Measurements from ENCODE around the gene EFCAB6.

DNA sequence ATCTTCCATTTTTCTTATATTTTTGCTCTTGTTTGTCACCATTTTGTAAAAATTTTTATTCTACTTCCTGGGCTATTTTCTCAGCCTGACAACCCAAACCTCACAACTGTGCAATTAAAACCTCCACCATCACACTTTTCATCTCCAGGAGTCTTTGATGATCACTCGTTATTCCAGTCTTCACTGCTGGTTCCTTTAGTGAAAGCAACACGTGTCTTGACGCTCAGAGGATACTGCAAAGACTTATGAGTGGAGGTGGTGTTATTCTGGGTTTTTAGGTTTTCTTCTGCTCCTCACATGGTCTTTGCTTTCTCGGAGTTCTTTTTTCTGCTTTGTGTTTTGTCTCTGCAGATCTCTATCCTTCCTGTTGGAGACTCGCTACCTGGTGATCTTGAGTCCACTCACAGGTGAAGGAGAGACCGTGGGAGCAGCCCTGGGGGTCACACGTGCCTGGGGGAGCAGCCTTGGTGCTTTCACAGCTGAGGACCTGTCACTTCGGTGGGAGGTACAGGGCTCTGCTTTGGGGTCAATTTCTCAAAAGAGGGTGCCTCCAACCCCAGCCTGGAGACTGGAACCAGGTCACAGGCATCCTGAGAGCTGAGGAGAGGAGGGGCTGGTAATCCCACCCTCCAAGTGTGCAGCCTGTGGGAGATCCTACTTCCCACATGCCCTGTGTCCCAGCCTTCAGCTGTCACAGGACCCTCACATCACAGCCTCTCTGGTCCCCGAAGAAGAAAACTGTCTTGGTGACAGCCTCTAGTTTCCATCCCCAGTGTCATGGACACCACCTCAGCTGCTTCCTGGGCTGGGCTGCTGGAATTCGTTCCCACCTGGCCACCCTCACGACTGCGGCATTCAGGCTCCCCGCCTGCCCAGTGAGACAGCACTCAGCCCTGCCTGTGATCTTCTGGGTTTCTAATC, 39.2 kb upstream of the EFCAB6 start:
- TF ChIP-seq, protein P1, sequence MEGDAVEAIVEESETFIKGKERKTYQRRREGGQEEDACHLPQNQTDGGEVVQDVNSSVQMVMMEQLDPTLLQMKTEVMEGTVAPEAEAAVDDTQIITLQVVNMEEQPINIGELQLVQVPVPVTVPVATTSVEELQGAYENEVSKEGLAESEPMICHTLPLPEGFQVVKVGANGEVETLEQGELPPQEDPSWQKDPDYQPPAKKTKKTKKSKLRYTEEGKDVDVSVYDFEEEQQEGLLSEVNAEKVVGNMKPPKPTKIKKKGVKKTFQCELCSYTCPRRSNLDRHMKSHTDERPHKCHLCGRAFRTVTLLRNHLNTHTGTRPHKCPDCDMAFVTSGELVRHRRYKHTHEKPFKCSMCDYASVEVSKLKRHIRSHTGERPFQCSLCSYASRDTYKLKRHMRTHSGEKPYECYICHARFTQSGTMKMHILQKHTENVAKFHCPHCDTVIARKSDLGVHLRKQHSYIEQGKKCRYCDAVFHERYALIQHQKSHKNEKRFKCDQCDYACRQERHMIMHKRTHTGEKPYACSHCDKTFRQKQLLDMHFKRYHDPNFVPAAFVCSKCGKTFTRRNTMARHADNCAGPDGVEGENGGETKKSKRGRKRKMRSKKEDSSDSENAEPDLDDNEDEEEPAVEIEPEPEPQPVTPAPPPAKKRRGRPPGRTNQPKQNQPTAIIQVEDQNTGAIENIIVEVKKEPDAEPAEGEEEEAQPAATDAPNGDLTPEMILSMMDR (IDR thresholded peaks at IDR 0.05; ENCODE audit: low read depth, low read length, poor library complexity, severe bottlenecking), result no peak
- TF ChIP-seq EZH2phosphoT487 (IDR thresholded peaks at IDR 0.05; ENCODE audit: borderline replicate concordance, low read length), result no peak

All from DOHH2 (cell line).